CD4-positive, alpha-beta T cell treated with Interleukin-6 at 100 ng/mL for 8 hours (primary cell): ENCODE measurements around the gene UBR1.
"Not testable (repeated sequence)": the region's sequence is repeated elsewhere in the genome, so short reads cannot be mapped to it uniquely, and the experiment has no call there.

Source experiments
- DNase-seq: peaks from one replicate; pipeline ENCODE4 v3.0.0-alpha.2; 2020; ENCODE audit warnings: mixed read lengths, low spot score

UBR1 gene

DNA sequence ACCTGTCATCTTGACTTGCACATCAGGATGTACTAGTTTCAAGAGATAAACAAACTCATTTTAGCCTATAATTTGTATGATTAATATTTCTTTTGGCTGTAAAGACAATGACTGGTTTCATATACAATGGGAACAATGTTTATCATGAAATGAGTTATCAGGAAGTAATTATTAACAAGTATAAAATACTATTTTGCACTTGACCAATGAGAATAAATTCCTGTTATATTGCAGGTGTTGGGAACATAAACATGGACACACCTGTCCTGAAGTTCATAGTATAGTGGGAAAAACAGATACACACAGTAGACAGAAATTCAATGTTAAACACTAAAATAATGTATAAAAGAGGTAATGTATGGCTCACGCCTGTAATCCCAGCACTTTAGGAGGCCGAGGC, 56.9 kb downstream of the UBR1 start:
- no peak for DNase-seq

DNA sequence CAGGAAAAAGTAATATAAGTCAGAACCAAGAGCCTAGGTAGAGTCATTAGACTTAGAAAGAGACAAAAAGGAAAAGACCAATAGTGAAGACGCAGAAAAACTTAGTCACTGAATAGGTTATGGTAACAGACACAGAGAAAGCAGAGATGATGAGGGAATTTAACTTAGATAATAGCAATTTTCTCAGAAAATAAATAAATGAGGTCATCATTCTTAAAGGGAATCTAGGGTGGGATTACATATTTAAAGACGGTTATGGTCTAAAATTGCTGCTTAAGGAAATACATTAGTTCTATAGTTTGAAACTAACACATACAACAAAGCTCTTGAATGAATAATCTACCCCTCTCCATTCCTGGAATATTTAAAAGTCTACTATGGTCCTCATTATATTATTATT, 59.4 kb downstream of the UBR1 start:
- no peak for DNase-seq

DNA sequence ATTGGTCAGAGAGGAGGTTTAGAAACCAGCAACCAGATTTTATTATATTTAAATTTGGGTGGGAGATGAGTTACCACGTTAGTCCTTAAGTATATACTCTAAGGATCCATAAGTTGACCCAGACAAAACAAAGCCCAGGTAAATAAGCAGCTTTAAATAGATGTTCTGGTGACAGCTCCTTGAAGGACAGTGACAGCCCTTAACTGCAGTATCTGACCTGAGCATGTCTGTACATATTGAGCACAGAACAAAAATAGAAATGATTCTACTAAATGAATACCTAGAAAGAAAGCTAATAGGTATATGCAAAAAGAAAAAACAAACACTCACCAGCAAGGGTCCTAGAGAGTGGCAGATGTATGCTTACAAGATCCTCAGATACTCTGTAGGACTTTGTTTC, 63.0 kb downstream of the UBR1 start:
- DNase-seq: no peak

DNA sequence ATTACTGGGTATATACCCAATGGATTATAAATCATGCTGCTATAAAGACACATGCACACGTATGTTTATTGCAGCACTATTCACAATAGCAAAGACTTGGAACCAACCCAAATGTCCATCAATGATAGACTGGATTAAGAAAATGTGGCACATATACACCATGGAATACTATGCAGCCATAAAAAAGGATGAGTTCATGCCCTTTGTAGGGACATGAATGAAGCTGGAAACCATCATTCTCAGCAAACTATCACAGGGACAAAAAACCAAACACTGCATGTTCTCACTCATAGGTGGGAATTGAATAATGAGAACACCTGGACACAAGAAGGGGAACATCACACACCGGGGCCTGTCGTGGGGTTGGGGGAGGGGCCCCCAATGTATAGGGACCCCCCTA, 64.8 kb downstream of the UBR1 start:
- not testable (repeated sequence) for DNase-seq

DNA sequence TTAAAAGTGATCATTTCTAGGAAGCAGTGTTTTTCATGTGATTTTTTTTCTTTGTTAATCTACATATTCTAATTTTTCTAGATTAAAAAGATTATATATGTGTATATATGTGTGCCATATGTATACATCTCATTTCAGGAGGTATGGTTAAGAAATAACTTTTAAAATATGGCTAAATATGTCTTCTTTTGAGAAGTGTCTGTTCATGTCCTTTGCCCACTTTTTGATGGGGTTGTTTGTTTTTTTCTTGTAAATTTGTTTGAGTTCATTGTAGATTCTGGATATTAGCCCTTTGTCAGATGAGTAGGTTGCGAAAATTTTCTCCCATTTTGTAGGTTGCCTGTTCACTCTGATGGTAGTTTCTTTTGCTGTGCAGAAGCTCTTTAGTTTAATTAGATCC, 70.6 kb downstream of the UBR1 start:
- not testable (repeated sequence) for DNase-seq

DNA sequence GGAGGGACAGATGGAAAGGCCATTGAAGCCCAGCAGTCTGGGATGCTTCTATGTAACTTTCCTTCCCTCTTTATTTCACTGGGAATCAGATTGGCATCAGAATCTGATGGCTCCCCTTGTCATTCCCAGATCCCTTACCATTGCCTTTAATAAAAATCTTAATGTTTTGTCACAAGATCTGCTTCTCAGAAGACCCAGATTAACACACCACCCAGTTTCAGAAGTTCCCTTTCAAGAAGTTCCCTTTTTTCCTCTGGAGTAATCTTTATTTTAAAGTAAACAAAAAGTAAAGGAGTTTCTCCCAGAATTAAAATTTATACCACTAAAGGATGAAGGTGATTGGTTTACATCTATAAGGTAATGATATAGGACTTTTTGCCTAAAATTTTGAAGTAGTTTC, 76.4 kb downstream of the UBR1 start:
- no peak for DNase-seq

DNA sequence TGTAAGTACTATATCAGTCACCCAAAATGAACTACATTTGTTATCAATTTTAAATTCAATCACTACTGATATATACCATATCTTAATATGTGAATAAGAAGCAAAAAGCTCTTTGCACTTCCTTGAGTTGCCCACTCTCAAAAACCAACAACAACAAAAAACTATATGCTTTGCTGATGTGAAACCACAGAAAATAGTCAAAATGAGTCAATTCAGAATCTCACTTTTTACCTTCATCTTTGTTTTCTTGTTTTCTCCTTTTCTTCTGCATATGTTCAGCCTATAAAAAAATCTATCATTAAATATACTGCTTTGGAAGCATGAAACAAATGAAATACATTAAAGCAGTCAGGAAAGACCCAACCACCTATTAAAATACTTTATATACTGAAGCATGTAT, 80.7 kb downstream of the UBR1 start:
- no peak for DNase-seq

DNA sequence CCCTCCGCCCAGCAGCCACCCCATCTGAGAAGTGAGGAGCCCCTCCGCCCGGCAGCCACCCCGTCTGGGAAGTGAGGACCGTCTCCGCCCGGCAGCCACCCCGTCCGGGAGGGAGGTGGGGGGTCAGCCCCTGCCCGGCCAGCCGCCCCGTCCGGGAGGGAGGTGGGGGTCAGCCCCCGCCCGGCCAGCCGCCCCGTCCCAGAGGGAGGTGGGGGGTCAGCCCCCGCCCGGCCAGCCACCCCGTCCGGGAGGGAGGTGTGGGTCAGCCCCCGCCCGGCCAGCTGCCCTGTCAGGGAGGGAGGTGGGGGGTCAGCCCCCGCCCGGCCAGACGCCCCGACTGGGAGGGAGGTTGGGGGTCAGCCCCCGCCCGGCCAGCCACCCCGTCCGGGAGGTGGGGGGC, 91.2 kb downstream of the UBR1 start:
- DNase-seq: not testable (repeated sequence)

DNA sequence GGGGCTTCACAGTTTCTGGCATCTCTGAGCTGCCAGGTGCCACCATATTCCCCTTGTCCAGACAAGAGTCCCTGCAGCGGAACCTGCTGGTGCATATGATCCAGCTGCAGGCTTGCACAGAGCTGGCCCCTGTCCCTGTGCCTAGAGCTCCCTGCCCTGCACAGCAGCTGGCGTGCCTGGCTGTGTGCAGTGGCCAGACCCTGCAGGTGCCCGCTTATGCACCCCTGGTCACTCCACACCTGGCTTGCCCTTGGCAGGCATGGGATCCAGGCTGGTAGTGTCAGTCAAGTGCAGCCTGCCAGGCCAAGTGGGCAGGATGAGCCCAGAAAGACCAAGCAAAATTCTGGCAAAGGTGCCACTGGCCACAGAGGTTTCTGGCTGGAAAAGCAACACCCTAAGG, 96.6 kb downstream of the UBR1 start:
- DNase-seq: no peak

DNA sequence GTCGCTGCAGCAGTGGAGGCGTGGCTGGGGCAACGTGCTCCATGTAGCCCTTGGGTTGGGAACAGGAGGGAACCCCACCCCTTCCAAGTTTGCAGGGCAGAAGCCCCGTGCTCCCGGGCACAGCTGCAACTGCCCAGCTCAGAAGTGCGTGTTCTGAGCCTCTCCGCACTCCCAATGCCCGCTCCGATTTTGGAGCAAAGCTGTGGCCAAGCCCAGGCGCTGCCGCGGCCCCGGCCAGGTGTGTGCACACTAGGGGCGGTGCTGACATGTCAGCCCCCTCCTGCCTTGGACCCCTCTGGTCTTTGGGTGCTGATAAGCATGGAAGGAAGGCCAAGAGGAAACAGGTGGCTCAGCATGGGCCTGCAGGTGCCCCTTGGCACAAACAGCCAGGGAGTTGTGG, 97.7 kb downstream of the UBR1 start:
- DNase-seq: no peak

DNA sequence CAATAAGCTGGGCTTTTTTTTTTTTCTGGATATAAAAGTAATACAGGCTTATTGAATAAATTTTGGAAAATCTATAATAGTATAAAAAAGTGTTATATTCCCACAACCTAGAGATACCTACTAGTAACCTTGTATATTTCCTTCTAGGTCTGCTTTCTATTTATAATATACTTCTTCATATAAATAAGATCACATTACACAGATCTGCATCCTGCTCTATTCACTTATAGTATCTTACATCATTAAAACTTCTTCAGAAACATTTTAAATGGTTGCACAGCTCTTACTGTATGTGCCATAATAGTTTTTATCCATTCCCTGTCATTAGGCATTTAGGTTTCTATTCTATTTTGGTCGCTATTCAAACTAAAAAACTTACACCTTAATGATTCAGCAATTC, 98.3 kb downstream of the UBR1 start:
- DNase-seq: no peak

DNA sequence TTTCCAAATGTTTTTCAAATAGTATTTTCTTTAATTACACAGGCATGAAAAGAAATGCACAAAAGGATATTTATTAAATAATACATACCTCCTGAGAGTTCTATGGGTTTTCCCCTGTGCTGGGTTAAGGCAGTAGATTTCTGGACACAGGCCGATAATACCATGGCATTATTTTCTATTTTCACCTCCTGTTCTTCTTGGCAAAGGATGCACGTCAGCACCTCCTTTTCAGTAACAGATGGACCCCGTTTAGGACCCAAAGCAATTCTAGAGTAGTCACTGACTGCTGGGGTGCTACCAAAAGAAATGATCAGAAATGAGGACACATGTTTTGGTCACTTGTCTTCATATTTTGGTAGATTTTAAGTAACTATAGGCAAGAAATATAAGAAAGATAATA, 98.8 kb downstream of the UBR1 start:
- no peak for DNase-seq

DNA sequence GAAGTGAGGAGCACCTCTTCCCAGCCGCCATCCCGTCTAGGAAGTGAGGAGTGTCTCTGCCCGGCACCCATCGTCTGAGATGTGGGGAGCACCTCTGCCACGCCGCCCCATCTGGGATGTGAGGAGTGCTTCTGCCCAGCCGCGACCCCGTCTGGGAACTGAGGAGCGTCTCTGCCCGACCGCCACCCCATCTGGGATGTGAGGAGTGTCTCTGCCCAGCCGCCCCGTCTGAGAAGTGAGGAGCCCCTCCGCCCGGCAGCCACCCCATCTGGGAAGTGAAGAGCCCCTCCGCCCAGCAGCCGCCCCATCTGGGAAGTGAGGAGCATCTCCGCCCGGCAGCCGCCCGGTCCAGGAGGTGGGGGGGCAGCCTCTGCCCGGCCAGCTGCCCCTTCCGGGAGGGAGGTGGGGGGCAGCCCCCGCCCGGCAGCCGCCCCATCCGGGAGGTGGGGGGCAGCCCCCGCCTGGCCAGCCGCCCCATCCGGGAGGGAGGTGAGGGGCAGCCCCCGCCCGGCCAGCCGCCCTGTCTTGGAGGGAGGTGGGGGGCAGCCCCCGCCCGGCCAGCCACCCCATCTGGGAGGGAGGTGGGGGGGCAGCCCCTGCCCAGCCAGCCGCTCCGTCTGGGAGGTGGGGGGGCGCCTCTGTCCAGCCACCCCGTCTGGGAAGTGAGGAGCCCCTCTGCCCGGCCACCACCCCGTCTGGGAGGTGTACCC, 100.8 kb downstream of the UBR1 start:
- not testable (repeated sequence) for DNase-seq

DNA sequence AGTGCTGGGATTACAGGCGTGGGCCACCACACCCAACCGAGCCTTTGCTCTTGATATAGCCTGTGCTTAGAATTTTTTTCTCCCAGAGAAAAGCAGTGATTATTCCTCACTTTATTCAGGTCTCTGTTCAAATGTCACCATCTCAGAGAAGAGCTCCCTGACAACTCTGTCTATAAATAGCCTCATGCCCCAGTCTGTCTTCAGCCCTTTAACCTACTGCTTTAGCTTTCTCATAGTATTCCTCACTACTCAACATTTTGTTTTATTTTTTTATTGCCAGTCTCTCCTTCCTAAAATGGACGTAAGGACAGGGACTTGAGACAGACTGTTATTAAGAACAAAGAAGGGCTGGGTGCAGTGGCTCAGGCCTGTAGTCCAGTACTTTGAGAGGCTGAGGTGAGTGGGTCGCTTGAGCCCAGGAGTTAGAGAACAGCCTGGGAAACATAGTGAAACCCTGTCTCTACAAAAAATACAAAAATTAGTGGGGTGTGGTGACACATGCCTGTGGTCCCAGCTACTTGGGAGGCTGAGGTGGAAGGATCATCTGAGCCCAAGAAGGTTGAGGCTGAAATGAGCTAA, 106.5 kb downstream of the UBR1 start:
- no peak for DNase-seq

DNA sequence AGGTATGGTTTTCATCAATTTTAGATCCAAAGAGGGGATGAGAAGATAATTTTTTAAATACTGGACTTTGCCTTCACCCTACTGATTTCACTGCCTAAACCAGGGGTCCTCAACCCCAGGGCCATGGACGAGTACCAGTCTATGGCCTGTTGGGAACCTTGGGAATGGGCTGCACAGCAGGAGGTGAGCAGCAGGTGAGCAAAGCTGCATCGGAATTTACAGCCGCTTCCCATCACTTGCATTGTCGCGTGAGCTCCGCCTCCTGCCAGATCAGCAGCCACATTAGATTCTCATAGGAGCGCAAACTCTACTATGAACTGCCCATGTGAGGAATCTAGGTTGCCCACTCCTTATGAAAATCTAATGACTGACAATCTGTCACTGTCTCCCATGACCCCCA, 109.0 kb downstream of the UBR1 start:
- DNase-seq: no peak

DNA sequence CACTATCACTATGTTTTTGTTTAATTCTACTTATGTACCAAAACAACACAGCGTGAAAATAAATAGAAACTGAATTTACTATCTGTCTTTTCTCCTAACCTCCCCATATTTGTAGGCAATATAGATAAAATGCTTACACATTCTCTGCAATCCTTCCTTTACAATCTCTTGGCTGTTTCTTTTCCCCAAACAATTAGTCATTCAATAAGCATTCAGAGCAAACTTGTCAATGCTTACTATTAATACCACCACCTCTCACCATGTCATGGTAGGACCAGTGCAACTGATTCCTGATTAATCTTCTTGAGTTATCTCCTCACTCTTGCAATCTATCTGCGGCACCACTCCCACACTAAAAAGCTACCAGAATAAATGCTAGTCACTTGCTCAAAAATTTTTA, 111.3 kb downstream of the UBR1 start:
- no peak for DNase-seq

DNA sequence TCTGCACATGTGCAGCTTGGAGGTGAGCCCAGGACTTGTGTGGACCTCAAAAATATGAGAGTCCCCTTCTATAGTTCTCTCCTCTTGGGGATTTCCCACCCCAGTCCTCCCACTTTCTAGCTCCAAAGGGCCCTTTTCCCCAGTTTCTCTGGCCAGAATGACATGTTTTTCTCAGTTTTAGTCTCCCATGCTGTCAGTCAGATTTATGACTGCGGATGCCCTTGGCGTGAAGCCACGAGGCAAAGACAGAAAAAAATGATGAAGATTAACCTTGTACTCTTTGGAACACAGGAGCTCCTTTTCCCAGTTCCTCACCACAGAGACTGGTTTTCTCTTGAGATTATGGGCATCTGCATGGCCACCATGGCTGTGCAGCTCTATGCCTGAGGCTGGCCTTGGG, 113.2 kb downstream of the UBR1 start:
- DNase-seq: no peak

DNA sequence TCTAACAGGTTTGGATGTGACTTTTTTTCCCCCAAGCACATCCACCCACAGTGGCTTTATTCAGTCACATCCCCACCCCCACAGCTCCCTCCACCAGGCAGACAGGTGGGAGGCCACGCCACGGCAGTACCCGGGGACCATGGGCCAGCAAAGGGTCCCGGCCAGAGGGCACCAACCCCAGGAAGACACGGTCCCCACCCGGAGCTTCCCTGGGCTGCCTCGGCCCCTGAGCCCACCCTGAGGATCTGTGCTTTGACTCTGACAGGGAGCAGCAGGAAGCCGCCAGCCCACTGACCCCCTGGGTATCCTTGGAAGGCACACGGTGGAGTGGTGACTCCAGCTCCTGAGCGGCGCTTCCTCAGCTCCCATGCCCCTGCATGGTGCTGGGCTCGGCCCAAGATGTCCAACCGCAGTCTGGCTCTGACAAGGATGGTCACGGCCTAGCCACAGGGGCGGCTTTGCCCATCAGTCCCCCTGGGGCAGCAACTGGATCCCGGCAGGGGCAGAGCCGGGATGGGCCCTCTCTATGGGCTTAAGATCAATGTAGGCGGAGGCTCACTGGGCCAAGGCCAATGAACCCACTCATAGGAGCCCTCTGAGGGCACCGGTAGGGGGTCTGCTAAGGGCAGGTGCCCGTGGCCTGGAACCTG, 119.0 kb downstream of the UBR1 start:
- no peak for DNase-seq

DNA sequence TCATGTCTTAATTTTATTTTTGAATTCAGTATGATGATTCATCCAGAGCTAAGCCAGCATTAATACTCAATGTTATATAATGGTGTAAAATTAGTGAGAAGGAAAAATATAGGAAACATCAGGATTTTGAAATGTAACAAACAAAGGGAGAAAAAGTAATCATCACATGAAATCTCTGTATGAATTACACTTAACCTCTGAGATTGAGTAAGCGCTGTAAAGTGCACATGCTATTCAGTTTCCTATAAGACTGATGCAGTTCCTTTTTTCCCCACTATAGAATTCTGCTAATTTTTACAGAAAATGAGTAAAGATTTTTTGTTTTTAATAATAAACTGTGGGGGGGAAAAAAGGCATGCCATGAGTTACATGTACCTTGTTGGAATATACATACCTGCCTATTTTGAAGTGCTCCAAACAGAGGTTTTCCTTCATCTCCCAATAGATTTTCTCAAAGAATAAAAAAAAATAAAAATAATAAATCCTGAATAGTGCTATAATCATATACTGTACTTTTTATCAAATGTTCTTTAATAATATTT, 121.3 kb downstream of the UBR1 start:
- no peak for DNase-seq

DNA sequence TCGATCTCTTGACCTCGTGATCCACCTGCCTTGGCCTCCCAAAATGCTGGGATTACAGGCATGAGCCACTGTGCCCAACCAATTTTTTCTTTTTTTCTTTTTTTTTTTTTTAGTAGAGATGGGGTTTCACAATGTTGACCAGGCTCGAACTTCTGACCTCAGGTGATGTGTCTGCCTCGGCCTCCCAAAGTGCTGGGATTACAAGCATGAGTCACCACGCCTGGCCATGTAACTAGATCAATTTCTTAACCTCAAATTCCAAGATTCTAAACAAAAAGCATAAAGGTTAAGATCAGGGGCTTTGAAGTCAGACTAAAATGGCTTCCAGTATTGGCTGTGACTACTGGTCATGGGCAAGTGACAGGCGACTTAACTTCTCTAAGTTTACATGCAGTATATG, 126.7 kb downstream of the UBR1 start:
- not testable (repeated sequence) for DNase-seq

DNA sequence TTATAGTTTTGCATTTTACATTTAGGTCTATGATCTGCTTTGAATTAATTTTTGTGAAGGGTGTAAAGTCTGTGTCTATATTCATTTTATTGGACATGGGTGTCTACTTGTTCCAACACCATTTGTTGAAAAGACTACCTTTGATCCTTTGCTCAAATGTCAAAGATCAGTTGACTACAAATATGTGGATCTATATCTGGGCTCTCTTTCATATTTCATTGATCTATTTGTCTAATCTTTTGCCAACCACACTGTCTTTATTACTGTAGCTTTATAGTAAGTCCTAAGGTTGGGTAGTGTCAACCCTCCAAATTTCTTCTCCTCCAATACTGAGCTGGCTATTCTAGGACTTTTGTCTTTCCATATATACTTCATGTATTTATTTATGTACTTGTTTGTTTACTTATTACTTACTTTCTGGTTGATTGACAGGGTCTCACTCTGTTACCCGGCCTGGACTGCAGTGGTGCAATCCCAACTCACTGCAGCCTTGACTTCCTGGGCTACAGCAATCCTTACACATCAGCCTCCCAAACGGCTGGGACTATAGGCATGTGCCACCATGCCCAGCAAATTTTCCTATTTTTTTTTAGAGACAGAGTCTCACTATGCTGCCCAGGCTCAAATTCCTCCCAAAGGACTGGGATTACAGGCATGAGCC, 131.5 kb downstream of the UBR1 start:
- no peak for DNase-seq

DNA sequence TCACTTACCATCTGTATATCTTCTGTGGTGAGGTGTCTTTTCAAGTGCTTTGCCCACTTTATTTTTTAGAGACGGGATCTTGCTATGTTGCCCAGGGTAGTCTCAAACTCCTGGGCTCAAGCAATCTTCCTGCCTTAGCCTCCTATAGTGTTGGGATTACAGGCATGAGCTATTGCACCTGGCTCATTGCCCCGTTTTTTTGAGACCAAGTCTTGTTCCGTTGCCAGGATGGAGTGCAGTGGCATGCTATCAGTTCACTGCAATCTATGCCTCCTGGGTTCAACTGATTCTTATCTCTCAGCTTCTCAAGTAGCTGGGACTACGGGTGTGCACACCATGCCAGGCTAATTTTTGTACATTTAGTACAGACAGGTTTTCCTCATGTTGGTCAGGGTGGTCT, 132.7 kb downstream of the UBR1 start:
- DNase-seq: no peak

DNA sequence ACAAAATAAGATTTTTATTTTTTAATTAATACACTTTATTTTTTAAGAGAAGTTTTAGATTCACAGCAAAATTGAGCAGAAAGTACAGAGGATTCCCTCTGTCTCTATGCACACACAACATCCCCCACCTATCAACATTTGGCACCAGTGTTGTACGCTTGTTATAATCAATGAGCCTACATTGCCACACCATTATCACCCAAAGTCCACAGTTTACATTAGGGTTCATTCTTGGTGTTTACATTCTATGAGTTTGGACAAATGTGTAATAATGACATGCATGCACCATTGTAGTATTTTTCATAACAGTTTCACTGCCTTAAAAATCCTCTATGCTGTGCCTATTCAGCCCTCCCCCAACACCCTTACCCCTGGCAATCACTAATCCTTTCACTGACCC, 134.0 kb downstream of the UBR1 start:
- DNase-seq: no peak
